ENCODE data around the gene PITRM1. TPM values are rescaled to one million over a fixed set of nuclear protein-coding genes. Genes with fewer than 3 reads are reported as not detected.

The PITRM1 gene
- total and polyA plus RNA-seq, 5 donors, result 54.1 to 78.4 (median 71.2) TPM

- Histone ChIP-seq H3K4me3 (ENCODE audit: low read length) (no peak overlapping the region), H3K4me1 (ENCODE audit: control insufficient read depth, insufficient read depth, low read length) (peaks cover 9% of the 10 kb centered on the region), H3K27ac (ENCODE audit: low read length) (peak overlapping the region; percentile 47), H3K27me3 (ENCODE audit: control insufficient read depth, insufficient read depth) (no peaks in the 10 kb centered on the region), H3K9me3 (ENCODE audit: control insufficient read depth, low read length) (no peaks in the 10 kb centered on the region)
- no peak for DNase-seq
- intact Hi-C loops (cut with DNase I), result no loop called here
- WGBS, result 57% methylated on average over 16 of the region's 16 CpGs
- ATAC-seq, result no peak
Observed at GRCh38 chr10:3096149-3096548, 76.4 kb downstream of the PITRM1 start.

GRCh38 chr10:3095373-3096139 is 77.0 kb downstream of the PITRM1 start:
- peak overlapping the region; percentile 83 for H3K27ac ChIP-seq (ENCODE audit: low read length)
- peak overlapping the region; percentile 7 for H3K4me3 ChIP-seq (ENCODE audit: low read length)
- WGBS, result 11% methylated on average over 17 of the region's 17 CpGs
- peaks cover 12% of the 10 kb centered on the region for H3K4me1 ChIP-seq (ENCODE audit: control insufficient read depth, insufficient read depth, low read length)
- intact Hi-C loops (cut with DNase I), result no loop called here
- DNase-seq, result peak in 1 of 3 donors; percentile 48
- no peaks in the 10 kb centered on the region for H3K27me3 ChIP-seq (ENCODE audit: control insufficient read depth, insufficient read depth)
- H3K9me3 ChIP-seq (ENCODE audit: control insufficient read depth, low read length), result no peaks in the 10 kb centered on the region
- ATAC-seq, result peak; percentile 67 to 86

- Histone ChIP-seq H3K4me1 (ENCODE audit: control insufficient read depth, insufficient read depth, low read length) (peaks cover 14% of the 10 kb centered on the region), H3K9me3 (ENCODE audit: control insufficient read depth, low read length) (no peaks in the 10 kb centered on the region), H3K27ac (ENCODE audit: low read length) (no peak overlapping the region), H3K27me3 (ENCODE audit: control insufficient read depth, insufficient read depth) (no peaks in the 10 kb centered on the region), H3K4me3 (ENCODE audit: low read length) (no peak overlapping the region)
- ATAC-seq (no peak), DNase-seq (no peak)
- intact Hi-C loops (cut with DNase I), result no loop called here
- 46% methylated on average over 5 of the region's 5 CpGs for WGBS
Observed at GRCh38 chr10:3094609-3095036, 78.0 kb downstream of the PITRM1 start.

- Histone ChIP-seq H3K27me3 (ENCODE audit: control insufficient read depth, insufficient read depth) (no peaks in the 10 kb centered on the region), H3K9me3 (ENCODE audit: control insufficient read depth, low read length) (no peaks in the 10 kb centered on the region), H3K27ac (ENCODE audit: low read length) (no peak overlapping the region), H3K4me3 (ENCODE audit: low read length) (no peak overlapping the region), H3K4me1 (ENCODE audit: control insufficient read depth, insufficient read depth, low read length) (peaks cover 14% of the 10 kb centered on the region)
- WGBS, result 90% methylated on average over 5 of the region's 5 CpGs
- DNase-seq (peak in 1 of 3 donors; percentile 30), ATAC-seq (no peak)
- intact Hi-C loops (cut with DNase I), result no loop called here
Observed at GRCh38 chr10:3093996-3094395, 78.6 kb downstream of the PITRM1 start.

- intact Hi-C loops (cut with DNase I), result no loop called here
- no peak overlapping the region for H3K4me3 ChIP-seq (ENCODE audit: low read length)
- H3K9me3 ChIP-seq (ENCODE audit: control insufficient read depth, low read length), result no peaks in the 10 kb centered on the region
- ATAC-seq (no peak), DNase-seq (peak in 1 of 3 donors; percentile 38)
- WGBS, result 67% methylated on average over 5 of the region's 5 CpGs
- H3K27ac ChIP-seq (ENCODE audit: low read length), result no peak overlapping the region
- H3K4me1 ChIP-seq (ENCODE audit: control insufficient read depth, insufficient read depth, low read length), result peaks cover 16% of the 10 kb centered on the region
- H3K27me3 ChIP-seq (ENCODE audit: control insufficient read depth, insufficient read depth), result no peaks in the 10 kb centered on the region
Observed at GRCh38 chr10:3091921-3092320, 80.7 kb downstream of the PITRM1 start.

- ATAC-seq, result peak in 1 of 2 donors; percentile 46
- no peaks in the 10 kb centered on the region for H3K27me3 ChIP-seq (ENCODE audit: control insufficient read depth, insufficient read depth)
- H3K9me3 ChIP-seq (ENCODE audit: control insufficient read depth, low read length), result no peaks in the 10 kb centered on the region
- no peak overlapping the region for H3K4me3 ChIP-seq (ENCODE audit: low read length)
- intact Hi-C loops (cut with DNase I), result no loop called here
- H3K4me1 ChIP-seq (ENCODE audit: control insufficient read depth, insufficient read depth, low read length), result peaks cover 12% of the 10 kb centered on the region
- 48% methylated on average over 17 of the region's 17 CpGs for WGBS
- peak in 1 of 3 donors; percentile 75 for DNase-seq
- peak overlapping the region; percentile 61 for H3K27ac ChIP-seq (ENCODE audit: low read length)
Observed at GRCh38 chr10:3090914-3091787, 81.4 kb downstream of the PITRM1 start.

- intact Hi-C loops (cut with DNase I), result no loop called here
- no peak overlapping the region for H3K4me3 ChIP-seq (ENCODE audit: low read length)
- 82% methylated on average over 12 of the region's 12 CpGs for WGBS
- DNase-seq, result peak in 1 of 3 donors; percentile 29
- H3K4me1 ChIP-seq (ENCODE audit: control insufficient read depth, insufficient read depth, low read length), result peaks cover 10% of the 10 kb centered on the region
- no peaks in the 10 kb centered on the region for H3K9me3 ChIP-seq (ENCODE audit: control insufficient read depth, low read length)
- no peaks in the 10 kb centered on the region for H3K27me3 ChIP-seq (ENCODE audit: control insufficient read depth, insufficient read depth)
- no peak for ATAC-seq
- no peak overlapping the region for H3K27ac ChIP-seq (ENCODE audit: low read length)
Observed at GRCh38 chr10:3090388-3090787, 82.2 kb downstream of the PITRM1 start.

Other genes starting within 250 kb of the PITRM1 start
- 100 to 1,000 TPM in 3 of 4 donors, 10 to 100 TPM in 1; 88.7 to 120 (median 114) TPM for gene PFKP, start 105.2 kb downstream of the PITRM1 start, total RNA-seq
- gene PFKP, start 105.2 kb downstream of the PITRM1 start, polyA plus RNA-seq, result 86.8 TPM